Measurements from ENCODE around the gene FAR2.
"Not testable (repeated sequence)": the region's sequence is repeated elsewhere in the genome, so short reads cannot be mapped to it uniquely, and the experiment has no call there.

Gene FAR2

GRCh38 chr12:29286081-29286790 is 137.2 kb downstream of the FAR2 start:
- Histone ChIP-seq H3F3A (ENCODE audit: insufficient read depth, low read length) (no peaks in the 10 kb centered on the region), H3K9me2 (ENCODE audit: low read depth, low read length) (no peaks in the 10 kb centered on the region), H3K4me3 (ENCODE audit: low read depth, low read length, poor library complexity, severe bottlenecking) (no peak overlapping the region), H3K9me3 (ENCODE audit: low read length) (no peaks in the 10 kb centered on the region), H3K4me2 (ENCODE audit: low read length) (no peak overlapping the region), H4K20me1 (ENCODE audit: insufficient read depth, low read length) (no peaks in the 10 kb centered on the region), H2AFZ (ENCODE audit: low read length) (no peak overlapping the region), H3K27ac (ENCODE audit: low read depth, low read length, poor library complexity, severe bottlenecking) (no peak overlapping the region), H3K9ac (ENCODE audit: low read length) (no peak overlapping the region), H3K4me1 (ENCODE audit: insufficient read depth, low read length, severe bottlenecking) (no peaks in the 10 kb centered on the region), H3K79me2 (ENCODE audit: insufficient read depth, low read length) (no peaks in the 10 kb centered on the region), H3K27me3 (ENCODE audit: insufficient read depth, low read length) (no peaks in the 10 kb centered on the region), H3K36me3 (ENCODE audit: insufficient read depth, low read length) (no peaks in the 10 kb centered on the region)
- TF ChIP-seq EZH2 (IDR thresholded peaks at IDR 0.05; ENCODE audit: borderline replicate concordance, low read length): no peak
- TF ChIP-seq CTCF (IDR thresholded peaks at IDR 0.05; ENCODE audit: low read length): no peak

GRCh38 chr12:29287622-29288021 is 138.5 kb downstream of the FAR2 start:
- no peaks in the 10 kb centered on the region for H3K79me2 ChIP-seq (ENCODE audit: insufficient read depth, low read length)
- no peak overlapping the region for H3K4me3 ChIP-seq (ENCODE audit: low read depth, low read length, poor library complexity, severe bottlenecking)
- no peaks in the 10 kb centered on the region for H3K36me3 ChIP-seq (ENCODE audit: insufficient read depth, low read length)
- H3K9me3 ChIP-seq (ENCODE audit: low read length): no peaks in the 10 kb centered on the region
- H3K27me3 ChIP-seq (ENCODE audit: insufficient read depth, low read length): no peaks in the 10 kb centered on the region
- no peaks in the 10 kb centered on the region for H3F3A ChIP-seq (ENCODE audit: insufficient read depth, low read length)
- H4K20me1 ChIP-seq (ENCODE audit: insufficient read depth, low read length): no peaks in the 10 kb centered on the region
- no peaks in the 10 kb centered on the region for H3K9me2 ChIP-seq (ENCODE audit: low read depth, low read length)
- TF ChIP-seq CTCF (IDR thresholded peaks at IDR 0.05; ENCODE audit: low read length) (no peak), EZH2 (IDR thresholded peaks at IDR 0.05; ENCODE audit: borderline replicate concordance, low read length) (no peak)
- no peak overlapping the region for H3K4me2 ChIP-seq (ENCODE audit: low read length)
- no peaks in the 10 kb centered on the region for H3K4me1 ChIP-seq (ENCODE audit: insufficient read depth, low read length, severe bottlenecking)
- no peak overlapping the region for H2AFZ ChIP-seq (ENCODE audit: low read length)
- H3K9ac ChIP-seq (ENCODE audit: low read length): no peak overlapping the region
- H3K27ac ChIP-seq (ENCODE audit: low read depth, low read length, poor library complexity, severe bottlenecking): no peak overlapping the region

DNA sequence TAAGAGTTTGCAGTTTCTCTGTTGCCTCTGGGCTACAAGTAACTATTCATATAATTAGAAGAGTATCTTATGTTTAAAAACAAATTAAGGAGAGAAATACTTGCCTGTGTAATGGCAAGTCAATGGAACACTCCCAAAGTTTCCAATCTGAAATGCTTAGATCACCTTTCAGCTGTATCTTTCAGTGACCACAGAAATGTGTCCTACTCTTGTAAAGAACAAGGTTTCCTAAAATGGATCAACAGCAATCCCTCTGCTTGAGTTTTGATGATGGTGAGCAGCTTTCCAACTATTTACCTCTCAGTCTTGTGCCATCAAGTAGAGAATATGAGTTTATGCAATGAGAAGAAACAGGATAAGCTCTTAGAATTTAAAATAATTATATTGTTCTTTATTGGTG is 139.0 kb downstream of the FAR2 start:
- no peaks in the 10 kb centered on the region for H3K4me1 ChIP-seq (ENCODE audit: insufficient read depth, low read length, severe bottlenecking)
- H3F3A ChIP-seq (ENCODE audit: insufficient read depth, low read length): no peaks in the 10 kb centered on the region
- no peaks in the 10 kb centered on the region for H3K9me3 ChIP-seq (ENCODE audit: low read length)
- no peaks in the 10 kb centered on the region for H3K9me2 ChIP-seq (ENCODE audit: low read depth, low read length)
- H2AFZ ChIP-seq (ENCODE audit: low read length): no peak overlapping the region
- no peaks in the 10 kb centered on the region for H3K79me2 ChIP-seq (ENCODE audit: insufficient read depth, low read length)
- no peak overlapping the region for H3K9ac ChIP-seq (ENCODE audit: low read length)
- H3K4me3 ChIP-seq (ENCODE audit: low read depth, low read length, poor library complexity, severe bottlenecking): no peak overlapping the region
- no peak for TF ChIP-seq EZH2 (IDR thresholded peaks at IDR 0.05; ENCODE audit: borderline replicate concordance, low read length)
- no peak for TF ChIP-seq CTCF (IDR thresholded peaks at IDR 0.05; ENCODE audit: low read length)
- H3K4me2 ChIP-seq (ENCODE audit: low read length): no peak overlapping the region
- no peaks in the 10 kb centered on the region for H3K36me3 ChIP-seq (ENCODE audit: insufficient read depth, low read length)
- H3K27ac ChIP-seq (ENCODE audit: low read depth, low read length, poor library complexity, severe bottlenecking): no peak overlapping the region
- no peaks in the 10 kb centered on the region for H3K27me3 ChIP-seq (ENCODE audit: insufficient read depth, low read length)
- H4K20me1 ChIP-seq (ENCODE audit: insufficient read depth, low read length): no peaks in the 10 kb centered on the region

DNA sequence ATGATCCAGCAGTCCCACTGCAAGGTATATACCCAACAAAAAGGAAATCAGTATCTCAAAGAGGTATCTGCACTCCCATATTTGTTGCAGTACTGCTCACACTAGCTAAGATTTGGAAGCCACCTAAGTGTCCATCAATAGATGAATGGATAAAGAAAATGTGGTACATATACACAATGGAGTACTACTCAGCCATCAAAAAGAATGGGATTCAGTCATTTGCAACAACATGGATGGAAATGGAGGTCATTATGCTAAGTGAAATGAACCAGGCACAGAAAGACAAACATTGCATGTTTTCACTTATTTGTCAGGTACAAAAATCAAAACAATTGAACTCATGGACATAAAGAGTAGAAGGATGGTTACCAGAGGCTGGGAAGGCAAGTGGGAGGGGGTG is 141.4 kb downstream of the FAR2 start:
- not testable (repeated sequence) for H3K36me3 ChIP-seq (ENCODE audit: insufficient read depth, low read length); H3K9ac ChIP-seq (ENCODE audit: low read length); H3K27ac ChIP-seq (ENCODE audit: low read depth, low read length, poor library complexity, severe bottlenecking); H3K4me3 ChIP-seq (ENCODE audit: low read depth, low read length, poor library complexity, severe bottlenecking); H3K4me1 ChIP-seq (ENCODE audit: insufficient read depth, low read length, severe bottlenecking); H4K20me1 ChIP-seq (ENCODE audit: insufficient read depth, low read length); H3K79me2 ChIP-seq (ENCODE audit: insufficient read depth, low read length); H2AFZ ChIP-seq (ENCODE audit: low read length); H3K9me3 ChIP-seq (ENCODE audit: low read length); H3K4me2 ChIP-seq (ENCODE audit: low read length); H3K27me3 ChIP-seq (ENCODE audit: insufficient read depth, low read length); H3F3A ChIP-seq (ENCODE audit: insufficient read depth, low read length); H3K9me2 ChIP-seq (ENCODE audit: low read depth, low read length)
